Right lobe of liver (tissue), 6 donors: ENCODE measurements around the gene WNT3. TPM values are rescaled to one million over a fixed set of nuclear protein-coding genes. Genes with fewer than 3 reads are reported as not detected.

Source experiments
- ATAC-seq, 4 donors: fragments of 200-7000 bp; cut with Tn5 transposase; one replicate each; pipeline ENCODE4 v1.9.1; 2020; ENCODE audit warnings: mild to moderate bottlenecking in 4 of 4, moderate library complexity in 4 of 4
- DNase-seq, 3 donors: peaks; one replicate each; pipeline ENCODE4 v3.0.0-alpha.2; 2020
- H3K27ac ChIP-seq, 3 donors: fragments of 200-600 bp; one replicate each; pipeline ENCODE4 v1.8.0; 2022
- H3K27me3 ChIP-seq, 2 donors: fragments of 200-600 bp; one replicate each; pipeline ENCODE4 v1.8.0; 2022
- H3K36me3 ChIP-seq, 4 donors: fragments of 200-600 bp; sonication (generic) in 1 of 4; one replicate each; pipeline versions ENCODE4 v1.5.1 to v1.8.0; 2017 to 2022; ENCODE audit warnings: control low read depth in 1 of 4
- H3K4me1 ChIP-seq, 4 donors: fragments of 200-600 bp; sonication (generic) in 1 of 4; one replicate each; pipeline versions ENCODE4 v1.5.1 to v1.8.0; 2017 to 2022; ENCODE audit warnings: control low read depth in 1 of 4
- H3K4me3 ChIP-seq, 3 donors: fragments of 200-600 bp; one replicate each; pipeline ENCODE4 v1.8.0; 2022
- H3K9me3 ChIP-seq, 4 donors: fragments of 200-600 bp; sonication (generic) in 1 of 4; one replicate each; pipeline versions ENCODE4 v1.5.1 to v1.8.0; 2017 to 2022; ENCODE audit warnings: control low read depth in 1 of 4
- POLR2A ChIP-seq: fragments of 450-650 bp; IDR thresholded peaks from one replicate; pipeline ENCODE4 v1.6.1; 2017; ENCODE audit warnings: antibody characterized with exemption, mild to moderate bottlenecking
- WGBS: methylation state at CpG from one replicate; pipeline ENCODE4 v1.1.6; 2018; ENCODE audit warnings: low coverage, low lambda C conversion rate; ENCODE audit not compliant: insufficient coverage; ENCODE audit errors: missing lambda C conversion rate; 5-methylcytosine and 5-hydroxymethylcytosine counted together
- intact Hi-C, 2 donors: fragments of 100-400 bp; cut with DNase I; formaldehyde crosslinking; loops; one replicate each; pipeline versions ENCODE4 v1.11.2 to v1.14.1; 2022
- long read RNA-seq: library from polyadenylated mRNA; unstranded; transcript quantifications from one replicate; pipeline ENCODE4 v2.0.0, GENCODE V29; 2019
- total RNA-seq, 6 experiments: library from RNA; depleted of rRNA in 2 of 6; stranded (reverse); fragments of >200 nt in 2 of 6; fragmentation: NEBNext Ultra II Directional in 3 of 6; extraction: Animal tissue kit (Norgen Biotek cat#: 25700) in 3 of 6; gene quantifications; one replicate each; pipeline versions ENCODE4 v1.1.0 to v1.2.4, GENCODE V29; 2016 to 2023
- TF ChIP-seq, protein P1 (sequence below), 4 donors: fragments of 200-600 bp in 3 of 4; fragments of 450-650 bp in 1 of 4; IDR thresholded peaks; one replicate each; pipeline versions ENCODE4 v1.5.1 to v1.8.0; 2016 to 2022; ENCODE audit warnings: antibody characterized with exemption in 4 of 4, mild to moderate bottlenecking in 2 of 4
- donor health status: DM: no; HTN: yes; CAD: no.
- donor health status: DM: no; HTN: no; CAD: no.
- donor health status: DM: no; HTN: no; CAD: no.
- donor health status: DM: no; HTN: yes; CAD: no.
- donor health status: DM: no; HTN: yes; CAD: no.

The WNT3 gene, protein sequence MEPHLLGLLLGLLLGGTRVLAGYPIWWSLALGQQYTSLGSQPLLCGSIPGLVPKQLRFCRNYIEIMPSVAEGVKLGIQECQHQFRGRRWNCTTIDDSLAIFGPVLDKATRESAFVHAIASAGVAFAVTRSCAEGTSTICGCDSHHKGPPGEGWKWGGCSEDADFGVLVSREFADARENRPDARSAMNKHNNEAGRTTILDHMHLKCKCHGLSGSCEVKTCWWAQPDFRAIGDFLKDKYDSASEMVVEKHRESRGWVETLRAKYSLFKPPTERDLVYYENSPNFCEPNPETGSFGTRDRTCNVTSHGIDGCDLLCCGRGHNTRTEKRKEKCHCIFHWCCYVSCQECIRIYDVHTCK
- total RNA-seq: 1 to 10 TPM; 1.0 to 5.0 (median 4.0) TPM
- long read RNA-seq: 0 reads

DNA sequence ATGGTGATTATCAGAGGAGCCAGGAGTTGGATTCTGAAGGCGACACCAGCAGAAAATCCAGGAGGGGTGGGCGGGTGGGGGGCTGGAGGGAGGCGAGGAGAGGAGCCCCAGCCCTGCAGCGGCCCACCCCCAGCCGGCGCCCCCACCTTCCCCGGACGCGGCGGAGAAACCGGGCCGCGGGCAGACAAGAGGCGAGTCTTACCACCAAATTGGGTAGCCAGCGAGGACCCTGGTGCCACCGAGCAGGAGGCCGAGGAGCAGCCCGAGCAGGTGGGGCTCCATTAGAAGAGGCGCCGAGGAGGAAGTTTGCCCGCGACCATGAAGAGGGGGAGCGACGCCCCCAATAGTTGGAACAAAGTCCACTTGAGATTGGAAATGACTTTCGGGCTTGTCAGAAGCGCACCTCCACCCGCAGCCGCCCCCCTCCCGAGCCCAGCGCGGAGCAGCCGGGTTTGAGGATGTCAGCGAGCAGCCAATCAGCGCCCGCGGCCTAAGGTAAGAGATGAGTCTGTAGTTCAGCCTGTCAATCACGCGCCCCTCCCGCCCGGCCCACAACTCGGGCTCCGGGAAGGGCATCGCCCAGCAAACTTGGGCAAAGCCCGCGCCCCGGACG is at the start of gene WNT3:
WNT3 (minus strand) TSS at position 377 of the 613 bp plus-strand sequence; CDS start at position 282, 95 bp downstream.
- 7% methylated on average over 9 of the region's 47 CpGs for WGBS
- Histone ChIP-seq H3K27me3 (peaks cover 8 to 30% of the 10 kb centered on the region in 2 donors), H3K4me3 (peak within 1 kb of the TSS; percentile 4 to 26 (median 8)), H3K27ac (no peak within 1 kb of the TSS), H3K4me1 (peaks cover 0 to 19% (median 5%) of the 10 kb centered on the region in 4 donors), H3K36me3 (no peaks in the 10 kb centered on the region), H3K9me3 (no peaks in the 10 kb centered on the region)
- DNase-seq (peak in 1 of 3 donors; percentile 32), ATAC-seq (peak in 2 of 4 donors; percentile 8 to 20)
- TF ChIP-seq, protein P1, sequence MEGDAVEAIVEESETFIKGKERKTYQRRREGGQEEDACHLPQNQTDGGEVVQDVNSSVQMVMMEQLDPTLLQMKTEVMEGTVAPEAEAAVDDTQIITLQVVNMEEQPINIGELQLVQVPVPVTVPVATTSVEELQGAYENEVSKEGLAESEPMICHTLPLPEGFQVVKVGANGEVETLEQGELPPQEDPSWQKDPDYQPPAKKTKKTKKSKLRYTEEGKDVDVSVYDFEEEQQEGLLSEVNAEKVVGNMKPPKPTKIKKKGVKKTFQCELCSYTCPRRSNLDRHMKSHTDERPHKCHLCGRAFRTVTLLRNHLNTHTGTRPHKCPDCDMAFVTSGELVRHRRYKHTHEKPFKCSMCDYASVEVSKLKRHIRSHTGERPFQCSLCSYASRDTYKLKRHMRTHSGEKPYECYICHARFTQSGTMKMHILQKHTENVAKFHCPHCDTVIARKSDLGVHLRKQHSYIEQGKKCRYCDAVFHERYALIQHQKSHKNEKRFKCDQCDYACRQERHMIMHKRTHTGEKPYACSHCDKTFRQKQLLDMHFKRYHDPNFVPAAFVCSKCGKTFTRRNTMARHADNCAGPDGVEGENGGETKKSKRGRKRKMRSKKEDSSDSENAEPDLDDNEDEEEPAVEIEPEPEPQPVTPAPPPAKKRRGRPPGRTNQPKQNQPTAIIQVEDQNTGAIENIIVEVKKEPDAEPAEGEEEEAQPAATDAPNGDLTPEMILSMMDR (IDR thresholded peaks at IDR 0.05): no peak
- TF ChIP-seq POLR2A: no peak
- intact Hi-C loops: no loop called here

DNA sequence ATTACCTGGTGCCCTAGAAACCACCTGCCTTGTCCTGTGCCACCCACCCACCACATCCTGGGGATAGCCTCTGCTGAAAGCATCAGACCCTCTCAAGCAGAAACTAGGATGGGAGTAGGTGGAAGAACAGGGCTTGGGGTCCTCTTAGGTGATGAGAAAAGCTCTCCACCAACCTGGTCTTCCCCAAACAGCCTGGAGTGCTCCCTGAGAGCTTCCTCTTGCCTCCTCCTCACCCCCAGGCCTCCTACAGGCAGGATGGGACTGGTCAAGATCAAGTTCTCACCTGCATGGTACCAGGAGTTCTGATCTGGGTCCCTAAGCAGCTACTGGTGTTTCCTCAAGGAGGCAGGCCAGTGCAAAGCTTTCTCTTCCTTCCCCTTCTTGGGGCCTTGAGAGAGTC is 48.3 kb upstream of the WNT3 start:
- Histone ChIP-seq H3K4me3 (no peak overlapping the region), H3K27me3 (no peaks in the 10 kb centered on the region), H3K9me3 (no peaks in the 10 kb centered on the region), H3K4me1 (peaks cover 0 to 6% (median 0%) of the 10 kb centered on the region in 4 donors), H3K27ac (no peak overlapping the region), H3K36me3 (no peaks in the 10 kb centered on the region)
- intact Hi-C loops: no loop called here
- no peak for TF ChIP-seq POLR2A
- TF ChIP-seq, protein P1 (IDR thresholded peaks at IDR 0.05): no peak
- no peak for ATAC-seq
- no peak for DNase-seq

DNA sequence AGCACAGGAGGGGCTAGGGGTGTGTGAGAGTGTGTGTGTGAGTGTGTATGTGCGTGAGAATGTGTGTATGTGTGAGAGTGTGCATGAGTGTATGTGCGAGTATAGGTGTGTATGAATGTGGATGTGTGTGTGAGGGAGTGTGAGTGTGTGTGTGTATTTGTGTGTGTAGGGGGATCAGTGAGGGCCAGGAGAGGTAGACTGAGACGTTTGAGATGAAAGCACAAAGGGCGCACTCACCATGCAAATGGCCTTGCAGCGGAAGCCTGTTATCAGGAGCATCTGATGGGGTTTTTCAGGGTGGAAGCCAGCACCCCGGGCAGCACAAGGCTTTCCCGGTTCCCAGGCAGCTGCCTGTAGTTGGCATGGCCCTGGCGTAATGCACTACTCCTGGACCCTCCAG is 47.8 kb upstream of the WNT3 start:
- TF ChIP-seq, protein P1 (IDR thresholded peaks at IDR 0.05): no peak
- no peak for TF ChIP-seq POLR2A
- DNase-seq: no peak
- no peak overlapping the region for H3K4me3 ChIP-seq
- H3K36me3 ChIP-seq: no peaks in the 10 kb centered on the region
- H3K9me3 ChIP-seq: no peaks in the 10 kb centered on the region
- WGBS: 74% methylated on average over 4 of the region's 8 CpGs
- peaks cover 0 to 6% (median 0%) of the 10 kb centered on the region in 4 donors for H3K4me1 ChIP-seq
- intact Hi-C loops: no loop called here
- H3K27ac ChIP-seq: no peak overlapping the region
- no peaks in the 10 kb centered on the region for H3K27me3 ChIP-seq
- no peak for ATAC-seq

DNA sequence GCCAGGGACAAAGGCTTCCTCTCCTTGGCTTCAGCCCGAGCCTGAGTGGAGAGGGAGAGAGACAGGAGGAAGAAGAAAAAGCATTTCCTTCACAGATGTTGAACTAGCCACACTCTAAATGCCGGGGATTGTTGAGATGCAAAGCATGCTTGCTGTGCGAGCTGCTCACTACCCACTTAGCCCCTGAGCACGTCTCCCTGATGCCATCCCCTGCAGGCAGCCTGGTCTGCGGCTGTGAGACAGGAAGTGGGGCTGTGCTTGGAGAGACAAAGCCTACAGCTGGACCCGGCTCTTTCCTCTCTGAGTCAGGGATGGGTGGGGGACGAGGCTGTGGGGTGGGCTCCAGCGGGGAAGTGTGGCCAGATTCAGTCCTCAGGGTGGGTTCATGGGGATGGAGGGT is 46.6 kb upstream of the WNT3 start:
- Histone ChIP-seq H3K27me3 (no peaks in the 10 kb centered on the region), H3K4me3 (no peak overlapping the region), H3K4me1 (no peaks in the 10 kb centered on the region), H3K27ac (no peak overlapping the region), H3K36me3 (no peaks in the 10 kb centered on the region), H3K9me3 (no peaks in the 10 kb centered on the region)
- 47% methylated on average over 5 of the region's 8 CpGs for WGBS
- TF ChIP-seq, protein P1 (IDR thresholded peaks at IDR 0.05): no peak
- no peak for TF ChIP-seq POLR2A
- ATAC-seq (no peak), DNase-seq (no peak)
- intact Hi-C loops: no loop called here
